GM18907 (cell line): Measurements from ENCODE around the gene C6orf136.

Experiments used
- ATAC-seq: cut with Tn5 transposase; IDR thresholded peaks from one replicate; pipeline ENCODE4 v1.9.1; 2021; ENCODE audit warnings: mild to moderate bottlenecking, moderate library complexity; ENCODE audit not compliant: unreplicated experiment

Gene C6orf136

GRCh38 chr6:30615219-30615957, 31.5 kb upstream of the C6orf136 start:
- ATAC-seq: no peak

- ATAC-seq: no peak
Measured at GRCh38 chr6:30615958-30616810, 30.7 kb upstream of the C6orf136 start.

- peak; percentile 87 for ATAC-seq
Measured at GRCh38 chr6:30616811-30617564, 29.9 kb upstream of the C6orf136 start, which contains the start of gene PPP1R10. PPP1R10 (minus strand) TSS chr6:30617243; CDS start chr6:30609944, 7,299 bp downstream.

- peak; percentile 80 for ATAC-seq
Measured at GRCh38 chr6:30617565-30618269, 29.2 kb upstream of the C6orf136 start, which contains the start of gene MRPS18B. MRPS18B (plus strand) TSS chr6:30617840; CDS start chr6:30617866, 26 bp downstream.

DNA sequence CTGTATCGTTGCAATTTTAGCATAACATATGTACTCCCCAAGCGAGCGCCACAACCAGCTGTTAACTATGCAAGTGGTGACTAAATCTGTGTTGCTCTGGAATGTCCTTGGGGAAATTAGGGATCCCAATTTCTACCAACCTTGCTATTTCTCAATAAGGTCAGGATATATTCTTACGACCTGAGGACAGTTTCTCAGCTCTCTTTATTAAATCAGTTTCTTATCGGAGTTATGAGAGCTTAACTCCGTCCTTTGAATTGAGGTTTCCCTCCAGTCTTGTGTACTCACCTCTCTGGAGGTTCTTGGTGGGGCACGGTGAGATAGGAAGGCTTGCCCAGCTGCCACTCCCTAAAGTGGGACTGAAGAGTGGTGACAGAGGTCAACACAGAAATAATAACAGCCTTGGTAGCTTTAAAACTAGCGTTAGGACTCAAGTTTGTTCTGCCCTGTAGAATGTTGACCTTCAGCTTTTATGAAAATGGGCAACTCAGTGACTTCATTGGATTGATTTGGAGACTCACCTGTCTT, 28.6 kb upstream of the C6orf136 start:
- ATAC-seq: no peak

DNA sequence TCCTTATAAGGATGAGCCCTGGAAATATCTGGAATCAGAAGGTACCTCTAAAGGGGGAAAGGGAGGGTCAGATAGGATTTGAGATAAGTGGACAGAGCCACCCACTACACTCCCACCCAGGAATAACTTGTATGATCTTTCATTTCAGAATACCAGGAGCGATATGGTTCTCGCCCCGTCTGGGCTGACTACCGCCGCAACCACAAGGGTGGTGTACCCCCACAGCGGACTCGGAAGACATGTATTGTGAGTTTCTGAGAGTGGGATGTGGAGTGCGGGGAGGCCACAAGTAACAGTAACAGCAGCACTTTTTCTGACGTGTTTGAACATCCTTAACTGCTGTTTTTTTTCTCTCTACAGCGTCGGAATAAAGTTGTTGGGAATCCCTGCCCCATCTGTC, 27.4 kb upstream of the C6orf136 start:
- no peak for ATAC-seq

DNA sequence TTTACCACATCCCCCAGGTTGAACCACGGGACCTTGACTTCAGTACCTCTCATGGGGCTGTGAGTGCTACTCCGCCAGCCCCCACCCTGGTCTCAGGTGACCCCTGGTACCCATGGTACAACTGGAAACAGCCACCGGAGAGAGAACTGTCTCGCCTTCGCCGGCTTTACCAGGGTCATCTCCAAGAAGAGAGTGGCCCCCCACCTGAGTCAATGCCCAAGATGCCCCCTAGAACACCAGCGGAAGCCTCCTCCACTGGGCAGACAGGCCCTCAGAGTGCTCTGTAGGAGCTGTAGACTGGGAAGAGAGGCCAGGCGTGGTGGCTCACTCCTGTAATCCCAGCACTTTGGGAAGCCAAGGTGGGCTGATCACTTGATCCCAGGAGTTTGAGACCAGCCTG, 21.4 kb upstream of the C6orf136 start:
- ATAC-seq: no peak

DNA sequence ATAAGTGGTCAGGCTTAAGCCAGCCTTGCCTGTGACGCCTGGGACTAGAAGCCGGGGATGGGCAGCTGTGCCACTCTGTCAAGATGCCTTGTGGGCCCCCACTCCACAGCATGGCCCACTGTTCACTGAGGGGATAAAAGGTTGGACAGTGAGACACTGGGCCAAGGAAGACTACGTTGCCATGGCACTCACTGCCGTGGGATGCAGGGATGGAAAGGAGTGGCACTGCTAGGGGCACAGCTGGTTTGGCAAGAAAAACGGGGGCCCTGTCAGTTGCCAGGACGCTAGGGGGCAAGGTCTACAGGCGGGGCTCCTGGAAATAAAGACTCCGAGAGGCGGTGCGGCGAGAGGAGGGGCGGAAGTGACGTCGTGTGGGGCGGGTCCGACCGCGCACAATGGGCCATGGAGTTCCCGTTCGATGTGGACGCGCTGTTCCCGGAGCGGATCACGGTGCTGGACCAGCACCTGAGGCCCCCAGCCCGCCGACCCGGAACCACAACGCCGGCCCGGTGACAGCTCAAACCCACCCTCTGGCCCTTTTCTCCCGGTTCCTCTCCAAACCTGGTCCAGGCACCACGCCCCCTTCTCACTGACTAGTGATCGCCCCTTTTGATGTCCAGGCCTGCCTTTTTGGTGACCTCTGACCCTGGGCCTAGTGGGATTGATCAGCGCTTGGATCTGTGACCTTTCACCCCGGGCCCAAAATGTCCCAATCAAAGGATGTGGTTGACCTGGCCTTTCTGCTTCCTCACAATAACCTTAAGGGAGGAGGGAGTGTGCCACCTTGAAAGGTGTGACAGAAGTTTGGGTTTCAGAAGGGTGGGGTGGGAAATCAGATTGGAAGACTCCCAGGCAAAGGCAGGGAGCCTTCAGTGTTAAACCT, 20.2 kb upstream of the C6orf136 start, which contains the start of gene ATAT1:
Gene ATAT1, plus strand, starts transcription at position 391 of the 883 bp plus-strand sequence.
- ATAC-seq: peak; percentile 74

GRCh38 chr6:30635834-30636233, 11.1 kb upstream of the C6orf136 start:
- ATAC-seq: no peak

DNA sequence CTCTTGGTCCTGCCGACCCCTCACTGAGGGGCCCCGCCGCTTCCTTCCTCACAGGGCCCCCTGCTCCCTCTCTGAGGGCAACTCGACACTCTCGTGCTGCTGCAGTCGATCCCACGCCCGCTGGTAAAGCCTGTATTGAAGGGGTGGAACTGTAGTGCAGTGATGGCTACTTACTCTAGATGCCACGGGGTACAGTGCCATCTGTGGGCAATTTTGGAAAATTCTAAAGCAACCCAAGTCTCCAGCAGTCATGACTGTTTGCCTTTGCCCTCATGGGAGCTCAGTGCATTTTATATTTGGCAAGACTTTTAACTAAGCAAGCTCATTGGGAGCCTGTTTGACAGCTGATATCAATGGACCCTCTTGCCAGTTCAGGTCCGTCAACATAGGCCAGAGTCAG, 6.5 kb upstream of the C6orf136 start:
- ATAC-seq: no peak

- no peak for ATAC-seq
Measured at GRCh38 chr6:30641048-30641447, 5.9 kb upstream of the C6orf136 start.

- no peak for ATAC-seq
Measured at GRCh38 chr6:30643656-30644055, 3.3 kb upstream of the C6orf136 start.

- ATAC-seq: no peak
Measured at GRCh38 chr6:30644769-30645168, 2.2 kb upstream of the C6orf136 start.

- ATAC-seq: no peak
Measured at GRCh38 chr6:30645989-30646388, 944 bp upstream of the C6orf136 start.

DNA sequence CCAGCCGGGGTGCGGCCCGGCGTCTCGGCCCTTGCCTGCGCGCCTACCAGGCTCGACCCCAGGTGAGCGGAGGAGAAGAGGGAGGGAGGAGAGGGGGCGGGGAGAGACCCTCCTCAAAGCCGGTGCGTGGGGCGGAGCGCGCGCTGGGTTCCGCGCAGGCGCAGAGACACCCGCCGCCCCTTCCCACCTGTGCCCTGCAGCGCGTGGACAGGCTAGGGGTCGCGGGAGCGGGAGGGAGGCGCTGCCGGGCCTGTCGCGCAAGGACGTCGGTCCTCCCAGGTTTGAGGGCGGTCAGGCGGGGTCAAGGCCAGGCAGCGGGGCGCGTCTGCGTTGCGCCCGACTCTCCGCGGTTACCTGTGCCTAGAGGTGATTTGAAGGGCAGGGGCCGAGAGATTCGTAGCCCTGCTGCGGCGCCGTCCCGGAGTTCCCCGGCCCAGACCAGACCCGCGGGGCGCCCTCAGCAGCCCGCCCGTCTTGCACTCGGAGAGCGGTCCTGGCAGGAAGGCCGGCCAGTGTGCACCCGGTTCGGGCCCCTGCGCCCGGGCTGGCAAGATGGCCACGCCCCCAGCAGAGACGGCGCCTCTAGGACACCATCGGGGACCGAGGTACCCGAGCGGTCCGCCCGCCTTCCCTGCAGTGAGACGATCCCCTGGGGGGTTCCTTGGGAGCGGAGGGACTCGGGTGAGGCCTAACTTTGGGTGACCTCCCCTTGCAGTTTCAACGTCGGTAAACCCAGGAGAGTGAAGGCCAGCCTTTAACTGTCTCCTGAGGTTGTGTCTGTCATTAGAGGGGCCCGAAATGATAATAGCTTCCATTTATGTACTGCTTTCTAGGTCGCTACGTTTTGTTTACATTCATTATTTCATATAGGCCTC, 546 bp downstream of the C6orf136 start:
- ATAC-seq: peak; percentile 56

- no peak for ATAC-seq
Measured at GRCh38 chr6:30651143-30651542, 4.2 kb downstream of the C6orf136 start.

DNA sequence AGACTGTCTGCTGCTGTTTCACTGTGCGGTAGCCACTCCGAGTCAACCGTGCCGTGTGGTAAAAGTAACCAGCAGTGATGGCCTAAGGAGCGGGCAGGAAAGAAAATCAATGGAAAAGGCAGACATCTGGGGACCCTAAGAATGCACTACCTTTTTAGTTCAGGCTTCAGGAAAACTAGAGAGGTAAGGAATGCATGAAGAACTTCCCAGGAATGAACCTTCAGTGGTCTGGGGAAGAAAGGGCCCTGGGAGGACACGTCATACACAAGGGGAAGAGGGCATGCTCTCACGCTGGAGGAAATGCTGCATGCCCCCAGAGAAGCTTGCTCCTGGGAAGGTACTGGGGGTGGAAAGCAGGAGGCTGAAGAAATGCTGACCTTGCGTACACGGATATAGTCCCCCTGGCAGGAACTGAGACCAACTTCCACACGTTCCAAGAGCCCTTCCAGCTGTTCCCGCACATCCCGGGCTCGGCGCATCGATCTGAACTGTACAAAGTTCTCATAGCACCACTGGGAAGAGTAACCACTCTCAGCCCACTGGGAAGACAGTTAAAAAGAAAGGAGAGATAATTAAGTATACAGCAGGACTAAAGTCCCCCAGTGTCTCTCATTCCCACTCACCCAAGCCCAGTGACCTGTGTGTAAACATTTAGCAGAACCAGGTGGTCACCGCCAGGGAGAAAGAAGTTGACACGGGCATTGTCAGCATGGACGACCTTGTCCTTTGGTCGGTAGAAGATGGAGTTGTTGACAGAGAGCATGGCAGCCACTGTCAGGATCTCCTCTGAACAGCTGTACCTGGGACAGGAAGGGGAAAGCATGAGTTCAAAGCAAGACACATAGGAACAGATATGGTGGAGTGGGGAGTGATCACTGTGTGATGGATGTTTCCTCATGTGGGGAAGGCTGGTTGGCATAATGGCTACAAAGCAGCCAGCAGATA, 8.1 kb downstream of the C6orf136 start:
- ATAC-seq: no peak
